Measurements from ENCODE around the gene SSH2. TPM values are rescaled to one million over a fixed set of nuclear protein-coding genes. Genes with fewer than 3 reads are reported as not detected.
"Not testable (repeated sequence)": the region's sequence is repeated elsewhere in the genome, so short reads cannot be mapped to it uniquely, and the experiment has no call there.

SSH2 gene
- total and polyA plus RNA-seq, 2 of the 13 experiments (the other 11 are each of a cell fraction or from before 2014, with no cell fraction given) = 6.0 to 6.4 TPM

- no peak for TF ChIP-seq ZNF460 (CRISPR knock-in tag; IDR thresholded peaks at IDR 0.05; ENCODE audit: borderline replicate concordance)
- TF ChIP-seq, protein P1, sequence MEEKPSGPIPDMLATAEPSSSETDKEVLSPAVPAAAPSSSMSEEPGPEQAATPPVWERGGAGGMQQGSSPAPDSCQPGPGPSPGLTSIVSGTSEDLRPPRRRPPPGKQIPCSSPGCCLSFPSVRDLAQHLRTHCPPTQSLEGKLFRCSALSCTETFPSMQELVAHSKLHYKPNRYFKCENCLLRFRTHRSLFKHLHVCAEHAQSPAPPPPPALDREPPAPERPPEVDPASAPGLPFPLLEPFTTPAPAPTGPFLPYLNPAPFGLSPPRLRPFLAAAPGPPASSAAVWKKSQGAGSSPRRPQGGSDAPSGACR (CRISPR knock-in tag; IDR thresholded peaks at IDR 0.05) = no peak
- TF ChIP-seq HDAC1 (CRISPR knock-in tag; IDR thresholded peaks at IDR 0.05) = no peak
- TF ChIP-seq PHF5A (CRISPR knock-in tag; IDR thresholded peaks at IDR 0.05; ENCODE audit: low read depth, unreplicated experiment) = no peak
These were observed 275.9 kb downstream of the SSH2 start (continued) for GRCh38 chr17:29653995-29654714.

- in situ Hi-C loops (cut with HindIII; ENCODE audit: extremely low pct_ligation_motif_present, low pct_unique_long_range_greater_than_20kb) (no loop called here), intact Hi-C loops (cut with micrococcal nuclease; ENCODE audit: unreplicated experiment) (no loop called here)
- ATAC-seq (no peak), DNase-seq (ENCODE audit: low spot score) (no peak), FAIRE-seq (no peak)
- Histone ChIP-seq H4K20me1 (ENCODE audit: insufficient read depth, low read length) (no peaks in the 10 kb centered on the region), H3K4me2 (ENCODE audit: low read depth, low read length) (no peak overlapping the region), H3K4me1 (ENCODE audit: insufficient read depth, low read length) (no peaks in the 10 kb centered on the region), H2AFZ (ENCODE audit: low read length) (no peak overlapping the region), H3K9me3 (ENCODE audit: low read length) (no peaks in the 10 kb centered on the region), H3K9ac (ENCODE audit: insufficient read depth, low read depth, low read length) (no peak overlapping the region), H3K27ac (ENCODE audit: extremely low read length, insufficient read depth, low read length) (no peak overlapping the region), H3K4me3 (replicated peaks in 1 of 3; ENCODE audit: insufficient read depth in 1 of 3, low read depth in 2 of 3, low read length in 3 of 3) (no peak overlapping the region), H3K79me2 (ENCODE audit: insufficient read depth, low read length) (no peaks in the 10 kb centered on the region), H3K36me3 (replicated peaks in 1 of 2; ENCODE audit: control insufficient read depth in 1 of 2, insufficient read depth in 2 of 2, low read length in 2 of 2) (no peaks in the 10 kb centered on the region), H3K27me3 (ENCODE audit: control insufficient read depth in 1 of 2, insufficient read depth in 2 of 2, low read length in 2 of 2) (no peaks in the 10 kb centered on the region)
- no peak for TF ChIP-seq HHEX (CRISPR knock-in tag; IDR thresholded peaks at IDR 0.05)
- no peak for TF ChIP-seq NFE2 (CRISPR knock-in tag; IDR thresholded peaks at IDR 0.05)
- TF ChIP-seq, protein P2, sequence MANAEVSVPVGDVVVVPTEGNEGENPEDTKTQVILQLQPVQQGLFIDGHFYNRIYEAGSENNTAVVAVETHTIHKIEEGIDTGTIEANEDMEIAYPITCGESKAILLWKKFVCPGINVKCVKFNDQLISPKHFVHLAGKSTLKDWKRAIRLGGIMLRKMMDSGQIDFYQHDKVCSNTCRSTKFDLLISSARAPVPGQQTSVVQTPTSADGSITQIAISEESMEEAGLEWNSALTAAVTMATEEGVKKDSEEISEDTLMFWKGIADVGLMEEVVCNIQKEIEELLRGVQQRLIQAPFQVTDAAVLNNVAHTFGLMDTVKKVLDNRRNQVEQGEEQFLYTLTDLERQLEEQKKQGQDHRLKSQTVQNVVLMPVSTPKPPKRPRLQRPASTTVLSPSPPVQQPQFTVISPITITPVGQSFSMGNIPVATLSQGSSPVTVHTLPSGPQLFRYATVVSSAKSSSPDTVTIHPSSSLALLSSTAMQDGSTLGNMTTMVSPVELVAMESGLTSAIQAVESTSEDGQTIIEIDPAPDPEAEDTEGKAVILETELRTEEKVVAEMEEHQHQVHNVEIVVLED (CRISPR knock-in tag; IDR thresholded peaks at IDR 0.05; ENCODE audit: borderline replicate concordance) = no peak
- TF ChIP-seq, protein P3, sequence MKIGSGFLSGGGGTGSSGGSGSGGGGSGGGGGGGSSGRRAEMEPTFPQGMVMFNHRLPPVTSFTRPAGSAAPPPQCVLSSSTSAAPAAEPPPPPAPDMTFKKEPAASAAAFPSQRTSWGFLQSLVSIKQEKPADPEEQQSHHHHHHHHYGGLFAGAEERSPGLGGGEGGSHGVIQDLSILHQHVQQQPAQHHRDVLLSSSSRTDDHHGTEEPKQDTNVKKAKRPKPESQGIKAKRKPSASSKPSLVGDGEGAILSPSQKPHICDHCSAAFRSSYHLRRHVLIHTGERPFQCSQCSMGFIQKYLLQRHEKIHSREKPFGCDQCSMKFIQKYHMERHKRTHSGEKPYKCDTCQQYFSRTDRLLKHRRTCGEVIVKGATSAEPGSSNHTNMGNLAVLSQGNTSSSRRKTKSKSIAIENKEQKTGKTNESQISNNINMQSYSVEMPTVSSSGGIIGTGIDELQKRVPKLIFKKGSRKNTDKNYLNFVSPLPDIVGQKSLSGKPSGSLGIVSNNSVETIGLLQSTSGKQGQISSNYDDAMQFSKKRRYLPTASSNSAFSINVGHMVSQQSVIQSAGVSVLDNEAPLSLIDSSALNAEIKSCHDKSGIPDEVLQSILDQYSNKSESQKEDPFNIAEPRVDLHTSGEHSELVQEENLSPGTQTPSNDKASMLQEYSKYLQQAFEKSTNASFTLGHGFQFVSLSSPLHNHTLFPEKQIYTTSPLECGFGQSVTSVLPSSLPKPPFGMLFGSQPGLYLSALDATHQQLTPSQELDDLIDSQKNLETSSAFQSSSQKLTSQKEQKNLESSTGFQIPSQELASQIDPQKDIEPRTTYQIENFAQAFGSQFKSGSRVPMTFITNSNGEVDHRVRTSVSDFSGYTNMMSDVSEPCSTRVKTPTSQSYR (CRISPR knock-in tag; IDR thresholded peaks at IDR 0.05; ENCODE audit: borderline replicate concordance) = no peak
- TF ChIP-seq HNRNPUL1 (IDR thresholded peaks at IDR 0.05; ENCODE audit: low read depth, low read length) = no peak
- no peak for TF ChIP-seq ZNF556 (CRISPR knock-in tag; IDR thresholded peaks at IDR 0.05; ENCODE audit: borderline replicate concordance)
- no peak for TF ChIP-seq HNRNPLL (IDR thresholded peaks at IDR 0.05; ENCODE audit: low read depth, low read length, poor library complexity, severe bottlenecking)
- no peak for TF ChIP-seq SPEN (CRISPR knock-in tag; IDR thresholded peaks at IDR 0.05; ENCODE audit: low read depth)
- no TSS peak for BruUV-seq (replicated peaks)
- ChIA-PET POLR2A (no interaction called here), CTCF (ENCODE audit: low intra/inter-chr PET ratio, low total read pairs) (no interaction called here)
These were observed 277.1 kb downstream of the SSH2 start for GRCh38 chr17:29652976-29653375.

- H3K27ac ChIP-seq (ENCODE audit: extremely low read length, insufficient read depth, low read length); H3K79me2 ChIP-seq (ENCODE audit: insufficient read depth, low read length); H3K36me3 ChIP-seq (replicated peaks in 1 of 2; ENCODE audit: control insufficient read depth in 1 of 2, insufficient read depth in 2 of 2, low read length in 2 of 2); H3K27me3 ChIP-seq (ENCODE audit: control insufficient read depth in 1 of 2, insufficient read depth in 2 of 2, low read length in 2 of 2); H3K4me3 ChIP-seq (replicated peaks in 1 of 3; ENCODE audit: insufficient read depth in 1 of 3, low read depth in 2 of 3, low read length in 3 of 3); H2AFZ ChIP-seq (ENCODE audit: low read length); H3K9me3 ChIP-seq (ENCODE audit: low read length); H3K4me2 ChIP-seq (ENCODE audit: low read depth, low read length); in situ Hi-C loops (cut with HindIII; ENCODE audit: extremely low pct_ligation_motif_present, low pct_unique_long_range_greater_than_20kb); ATAC-seq; POLR2A ChIA-PET; CTCF ChIA-PET (ENCODE audit: low intra/inter-chr PET ratio, low total read pairs); H3K9ac ChIP-seq (ENCODE audit: insufficient read depth, low read depth, low read length); BruUV-seq (replicated peaks); H4K20me1 ChIP-seq (ENCODE audit: insufficient read depth, low read length); FAIRE-seq; DNase-seq (ENCODE audit: low spot score); H3K4me1 ChIP-seq (ENCODE audit: insufficient read depth, low read length); intact Hi-C loops (cut with micrococcal nuclease; ENCODE audit: unreplicated experiment): not testable (repeated sequence)
- 90% methylated on average over 7 of the region's 7 CpGs for WGBS (ENCODE audit: low lambda C conversion rate)
These were observed 278.1 kb downstream of the SSH2 start for GRCh38 chr17:29651913-29652312.

Measured in HepG2 (cell line).